GM18520 (cell line): ENCODE data around the gene BAG2.

Experiments
- ATAC-seq: cut with Tn5 transposase; IDR thresholded peaks from one replicate; pipeline ENCODE4 v1.9.1; 2021; ENCODE audit not compliant: unreplicated experiment

Gene BAG2

GRCh38 chr6:57172136-57173055 lies at the start of gene BAG2:
TSS of gene BAG2 (plus strand) at chr6:57172326. CDS start at chr6:57172698, 372 bp downstream.
- peak; percentile 80 for ATAC-seq

DNA sequence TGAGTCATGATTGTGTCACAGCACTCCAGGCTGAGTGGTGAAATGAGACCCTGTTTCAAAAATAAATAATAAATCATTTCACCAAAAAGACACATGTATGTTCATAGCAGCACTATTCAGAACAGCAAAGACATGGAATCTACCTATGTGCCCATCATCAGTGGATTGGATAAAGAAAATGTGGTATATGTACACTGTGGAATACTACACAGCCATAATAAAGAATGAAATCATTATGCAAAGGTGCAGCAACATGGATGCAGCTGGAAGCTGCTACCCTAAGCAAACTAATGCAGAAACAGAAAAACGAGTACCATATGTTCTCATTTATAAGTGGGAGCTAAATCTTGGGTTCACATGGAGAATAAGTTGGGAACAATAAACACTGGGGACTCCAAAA lies 49.0 kb upstream of the BAG2 start:
- ATAC-seq: no peak

DNA sequence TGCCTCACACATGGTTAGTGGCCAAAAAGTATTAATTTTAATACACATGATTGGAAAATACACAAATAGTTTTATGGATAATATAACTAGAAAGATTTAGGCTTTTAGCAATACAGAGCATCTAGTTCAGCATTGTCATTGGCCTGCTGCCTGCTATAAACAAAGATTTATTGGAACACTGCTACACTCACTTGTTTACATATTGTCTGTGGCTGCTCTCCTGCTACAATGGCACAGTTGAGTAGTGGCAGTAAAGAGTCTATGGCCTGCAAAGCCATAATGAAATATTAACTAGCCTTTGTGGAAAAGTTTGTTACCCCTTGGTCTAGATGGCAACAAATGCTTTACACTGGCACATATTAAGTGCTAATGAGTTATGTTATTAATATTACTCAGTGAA lies 44.4 kb upstream of the BAG2 start:
- no peak for ATAC-seq

DNA sequence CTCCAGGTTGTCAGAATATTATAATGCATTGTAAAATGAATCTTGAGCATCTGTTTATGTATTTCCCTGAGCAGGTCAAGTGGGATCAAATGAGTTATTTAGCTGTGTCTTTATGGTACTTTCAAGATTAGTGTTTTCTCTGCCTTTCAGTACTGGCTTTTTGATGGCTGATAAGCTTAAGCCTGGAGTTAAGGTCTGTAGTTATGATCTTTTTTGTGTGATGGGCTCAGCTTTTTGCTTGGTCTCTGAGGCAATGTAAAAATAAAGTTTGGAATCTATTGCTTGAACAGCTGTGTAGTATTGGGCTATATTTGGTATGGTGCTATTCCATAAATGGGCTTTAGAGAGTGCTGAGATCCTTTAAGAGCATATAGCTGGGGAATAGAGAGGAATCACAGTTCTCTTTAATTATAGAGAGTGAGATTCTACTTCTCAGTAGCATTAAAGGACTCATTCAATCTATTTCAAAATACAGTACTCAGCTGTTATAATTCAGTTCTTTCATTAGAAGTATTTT lies 41.4 kb upstream of the BAG2 start:
- no peak for ATAC-seq

GRCh38 chr6:57134954-57135353 lies 37.2 kb upstream of the BAG2 start:
- ATAC-seq: no peak

DNA sequence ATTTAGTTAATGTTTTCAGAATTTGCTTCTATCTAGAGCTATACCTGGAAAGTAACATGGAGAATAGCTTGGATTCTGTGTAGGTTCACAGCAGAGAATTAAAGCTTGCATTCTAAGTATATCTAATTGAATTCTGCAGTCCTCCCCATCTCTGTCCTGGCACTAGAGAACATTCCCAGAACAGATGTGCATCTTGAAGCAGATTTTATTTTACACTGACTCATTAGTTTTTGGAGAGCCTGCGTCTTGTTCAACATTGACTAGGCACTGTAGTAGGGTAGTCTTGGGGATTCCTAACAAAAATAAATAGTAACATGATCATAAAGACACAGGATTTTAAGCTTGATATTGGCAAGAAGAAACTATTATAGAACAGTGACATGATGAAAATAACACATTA lies 36.2 kb upstream of the BAG2 start:
- ATAC-seq: no peak

DNA sequence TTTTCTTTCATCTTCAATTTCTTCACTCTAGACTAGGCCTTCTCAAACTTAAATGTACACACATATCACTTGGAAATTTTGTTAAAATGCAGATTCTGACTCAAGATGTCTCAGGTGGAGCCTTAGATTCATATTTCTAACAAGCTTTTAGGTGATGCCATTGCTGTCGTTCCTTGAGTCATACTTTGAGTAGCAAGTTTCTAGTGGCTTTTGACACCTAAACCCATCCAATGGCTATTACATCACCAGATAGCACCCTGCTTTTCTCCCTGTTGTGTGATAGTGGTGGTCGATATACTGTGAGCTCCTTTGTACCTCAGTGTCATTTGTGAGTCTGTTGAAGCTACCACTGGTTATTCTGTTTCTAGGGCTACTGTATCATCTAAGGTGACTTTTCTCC lies 34.8 kb upstream of the BAG2 start:
- ATAC-seq: peak; percentile 46

DNA sequence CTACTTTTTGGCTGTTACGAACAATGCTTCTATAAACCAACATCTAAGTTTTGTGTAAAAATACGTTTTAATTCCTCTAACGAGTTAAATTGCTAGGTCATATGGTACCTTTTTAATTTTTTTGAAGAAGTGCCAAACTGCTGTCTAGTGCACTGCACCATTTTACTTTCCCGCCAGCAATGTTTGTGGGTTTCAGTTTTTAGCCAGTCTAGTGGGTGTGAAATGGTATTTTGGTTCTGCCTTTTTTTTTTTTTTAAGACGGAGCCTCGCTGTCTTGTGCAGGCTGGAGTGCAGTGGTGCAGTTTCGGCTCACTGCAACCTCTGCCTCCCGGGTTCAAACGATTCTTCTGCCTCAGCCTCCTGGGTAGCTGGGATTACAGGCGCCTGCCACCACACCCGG lies 34.1 kb upstream of the BAG2 start:
- ATAC-seq: no peak

DNA sequence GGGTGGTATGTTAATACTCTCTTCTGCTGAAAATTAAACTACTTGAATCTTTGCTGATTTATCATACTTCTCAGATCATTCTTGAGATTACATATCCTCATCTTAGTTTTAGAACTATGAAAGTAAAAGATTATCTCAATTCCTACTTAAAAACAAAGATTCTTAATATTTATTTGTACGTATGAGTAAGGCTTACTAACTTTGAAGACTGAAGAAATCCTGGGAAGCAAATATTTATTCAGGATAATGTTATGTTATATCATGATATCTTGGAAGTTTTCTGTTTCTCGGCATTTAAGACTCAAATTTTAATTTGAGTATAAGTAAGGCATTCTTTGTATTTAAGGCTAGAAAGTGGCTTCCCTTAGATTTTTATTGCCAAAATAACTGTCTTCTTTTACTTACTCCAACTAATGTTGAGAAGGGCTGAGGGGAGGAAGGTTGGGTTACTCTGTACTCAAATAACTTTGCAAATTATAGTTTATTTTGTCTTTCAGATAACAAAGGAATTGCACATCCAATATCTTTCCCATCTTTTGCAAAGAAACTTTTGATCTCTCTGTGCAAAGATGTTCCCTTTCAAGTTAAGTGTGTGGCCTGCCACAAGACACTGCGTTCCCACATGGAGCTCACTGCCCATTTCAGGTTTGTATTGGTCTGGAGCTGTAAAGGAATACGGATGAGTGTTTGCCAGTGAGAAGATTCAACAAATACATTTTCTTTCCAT lies 30.5 kb upstream of the BAG2 start:
- ATAC-seq: no peak

- no peak for ATAC-seq
Measured at GRCh38 chr6:57142178-57142525, 30.0 kb upstream of the BAG2 start.

DNA sequence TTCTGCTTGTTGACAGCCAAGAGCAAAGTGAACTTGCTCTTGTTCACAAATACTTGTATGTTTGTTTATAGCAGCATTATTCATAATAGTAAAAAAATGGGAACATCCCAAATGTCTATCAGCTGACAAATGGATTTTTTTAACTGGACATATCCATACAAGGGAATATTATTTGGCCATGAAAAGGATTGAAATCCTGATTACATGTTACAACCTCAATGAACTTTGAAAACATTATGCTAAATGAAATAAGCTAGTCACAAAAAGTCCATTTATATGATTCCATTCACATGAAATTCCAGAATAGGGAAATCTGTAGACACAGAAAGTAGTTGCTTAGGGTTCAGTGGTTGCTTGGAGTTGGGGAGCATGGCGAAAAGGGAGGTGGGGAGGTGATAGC lies 28.4 kb upstream of the BAG2 start:
- ATAC-seq: no peak

DNA sequence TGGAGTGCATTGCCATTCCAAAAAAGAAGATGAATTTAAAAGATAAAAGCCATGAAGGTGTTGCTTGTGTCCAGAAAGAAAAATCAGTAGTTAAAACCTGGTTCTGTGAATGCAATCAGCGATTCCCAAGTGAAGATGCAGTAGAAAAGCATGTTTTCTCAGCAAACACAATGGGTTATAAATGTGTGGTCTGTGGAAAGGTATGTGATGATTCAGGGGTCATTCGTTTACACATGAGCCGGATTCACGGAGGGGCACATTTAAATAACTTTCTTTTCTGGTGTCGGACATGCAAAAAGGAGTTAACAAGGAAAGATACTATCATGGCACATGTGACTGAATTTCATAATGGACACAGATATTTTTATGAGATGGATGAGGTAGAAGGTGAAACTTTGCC lies 24.7 kb upstream of the BAG2 start:
- ATAC-seq: no peak

GRCh38 chr6:57147955-57148858 lies 23.9 kb upstream of the BAG2 start:
- no peak for ATAC-seq

GRCh38 chr6:57158658-57159057 lies 13.5 kb upstream of the BAG2 start:
- no peak for ATAC-seq

DNA sequence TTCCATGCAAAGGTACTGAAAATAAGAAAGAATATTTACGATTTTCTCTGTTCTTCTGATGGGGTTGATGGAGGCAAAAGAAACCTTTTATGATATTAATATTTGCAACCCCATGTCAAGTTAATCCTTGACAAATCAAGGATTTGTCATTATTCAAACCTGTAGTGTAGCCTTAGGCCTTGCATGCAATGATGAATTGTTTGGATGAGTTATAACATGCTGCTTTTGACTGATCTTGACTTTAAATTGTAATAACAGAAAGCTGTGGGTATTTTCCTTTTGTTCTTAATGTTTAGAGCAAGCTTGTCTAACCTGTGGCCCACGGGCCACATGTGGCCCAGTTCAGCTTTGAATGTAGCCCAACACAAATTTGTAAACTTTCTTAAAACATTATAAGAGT lies 13.0 kb upstream of the BAG2 start:
- no peak for ATAC-seq

GRCh38 chr6:57162028-57162427 lies 10.1 kb upstream of the BAG2 start:
- no peak for ATAC-seq

DNA sequence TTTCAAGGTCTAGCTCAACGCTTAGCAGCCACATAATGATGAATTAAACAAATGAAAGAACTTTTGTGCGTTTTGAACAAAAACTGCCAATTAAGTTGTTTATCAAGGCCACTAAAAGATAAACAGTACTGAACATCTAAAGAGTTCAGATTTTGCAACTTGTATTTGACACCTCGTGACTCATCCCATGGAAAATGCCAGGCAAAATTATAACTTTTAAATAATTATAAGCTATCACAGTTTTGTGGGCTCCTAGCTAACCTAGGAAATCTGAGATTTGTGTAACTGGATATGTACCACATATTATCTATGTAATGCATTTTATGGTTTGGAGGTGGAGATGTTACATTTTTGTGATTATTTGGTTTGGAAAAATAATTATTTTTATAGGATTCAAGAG lies 9.6 kb upstream of the BAG2 start:
- ATAC-seq: no peak

DNA sequence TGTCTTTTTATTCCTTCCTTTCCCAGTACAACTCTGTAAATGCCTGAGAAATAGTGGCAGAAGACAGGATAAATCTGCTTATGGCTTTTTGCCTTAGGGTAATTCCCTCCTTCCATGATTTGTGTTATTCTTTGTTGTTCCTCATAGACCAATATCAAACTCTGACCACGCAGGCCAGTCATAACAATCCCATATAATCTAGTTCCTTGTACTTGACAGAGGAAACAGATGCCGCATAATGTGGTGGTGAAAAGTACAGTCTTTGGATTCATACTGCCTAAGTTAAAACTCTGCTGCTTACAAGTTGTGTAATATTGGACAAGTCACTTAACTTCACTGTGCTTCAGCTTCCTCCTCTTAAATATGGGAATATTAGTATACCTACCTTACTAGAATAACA lies 8.2 kb upstream of the BAG2 start:
- no peak for ATAC-seq

GRCh38 chr6:57165080-57165479 lies 7.0 kb upstream of the BAG2 start:
- no peak for ATAC-seq

- no peak for ATAC-seq
Measured at GRCh38 chr6:57173056-57173885, 1.1 kb downstream of the BAG2 start.
